OCI-LY1 (cell line): ENCODE data around the gene RGS5.

Experiments
- EZH2 ChIP-seq: fragments of 200-600 bp; sonication (generic), shearing (Covaris generic); IDR thresholded peaks from 2 replicates; pipeline ENCODE4 v1.8.0; 2017; ENCODE audit warnings: borderline replicate concordance, mixed run types, mild to moderate bottlenecking, antibody characterized with exemption, low read length, moderate library complexity, mixed read lengths
- TF ChIP-seq, protein P1 (sequence below): fragments of 200-600 bp; sonication (generic), shearing (Covaris generic); IDR thresholded peaks from 2 replicates; pipeline ENCODE4 v1.5.1; 2017; ENCODE audit warnings: mild to moderate bottlenecking, antibody characterized with exemption, low read length, moderate library complexity, mixed read lengths

DNA sequence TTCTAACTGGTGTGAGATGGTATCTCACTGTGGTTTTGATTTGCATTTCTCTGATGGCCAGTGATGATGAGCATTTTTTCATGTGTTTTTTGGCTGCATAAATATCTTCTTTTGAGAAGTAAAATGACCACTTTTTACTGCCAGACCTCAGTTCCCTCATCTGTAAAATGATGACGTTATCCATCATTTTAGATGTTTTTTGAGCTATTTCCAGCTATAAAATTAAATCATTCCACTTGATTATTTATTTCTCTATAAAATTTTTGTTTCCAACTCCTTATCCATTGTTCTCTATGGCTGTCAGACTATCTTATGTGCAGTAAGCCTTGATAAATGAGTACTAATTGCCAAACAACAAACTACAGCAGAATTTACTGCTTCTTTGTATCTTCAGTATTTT, 33.2 kb downstream of the RGS5 start:
- TF ChIP-seq, protein P1, sequence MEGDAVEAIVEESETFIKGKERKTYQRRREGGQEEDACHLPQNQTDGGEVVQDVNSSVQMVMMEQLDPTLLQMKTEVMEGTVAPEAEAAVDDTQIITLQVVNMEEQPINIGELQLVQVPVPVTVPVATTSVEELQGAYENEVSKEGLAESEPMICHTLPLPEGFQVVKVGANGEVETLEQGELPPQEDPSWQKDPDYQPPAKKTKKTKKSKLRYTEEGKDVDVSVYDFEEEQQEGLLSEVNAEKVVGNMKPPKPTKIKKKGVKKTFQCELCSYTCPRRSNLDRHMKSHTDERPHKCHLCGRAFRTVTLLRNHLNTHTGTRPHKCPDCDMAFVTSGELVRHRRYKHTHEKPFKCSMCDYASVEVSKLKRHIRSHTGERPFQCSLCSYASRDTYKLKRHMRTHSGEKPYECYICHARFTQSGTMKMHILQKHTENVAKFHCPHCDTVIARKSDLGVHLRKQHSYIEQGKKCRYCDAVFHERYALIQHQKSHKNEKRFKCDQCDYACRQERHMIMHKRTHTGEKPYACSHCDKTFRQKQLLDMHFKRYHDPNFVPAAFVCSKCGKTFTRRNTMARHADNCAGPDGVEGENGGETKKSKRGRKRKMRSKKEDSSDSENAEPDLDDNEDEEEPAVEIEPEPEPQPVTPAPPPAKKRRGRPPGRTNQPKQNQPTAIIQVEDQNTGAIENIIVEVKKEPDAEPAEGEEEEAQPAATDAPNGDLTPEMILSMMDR = no peak
- TF ChIP-seq EZH2 = no peak
